GM18909 (cell line): Measurements from ENCODE around the gene RFX3.

Source experiments
- ATAC-seq: cut with Tn5 transposase; IDR thresholded peaks from one replicate; pipeline ENCODE4 v1.9.1; 2021; ENCODE audit warnings: mild to moderate bottlenecking; ENCODE audit not compliant: unreplicated experiment, poor library complexity

RFX3 gene

DNA sequence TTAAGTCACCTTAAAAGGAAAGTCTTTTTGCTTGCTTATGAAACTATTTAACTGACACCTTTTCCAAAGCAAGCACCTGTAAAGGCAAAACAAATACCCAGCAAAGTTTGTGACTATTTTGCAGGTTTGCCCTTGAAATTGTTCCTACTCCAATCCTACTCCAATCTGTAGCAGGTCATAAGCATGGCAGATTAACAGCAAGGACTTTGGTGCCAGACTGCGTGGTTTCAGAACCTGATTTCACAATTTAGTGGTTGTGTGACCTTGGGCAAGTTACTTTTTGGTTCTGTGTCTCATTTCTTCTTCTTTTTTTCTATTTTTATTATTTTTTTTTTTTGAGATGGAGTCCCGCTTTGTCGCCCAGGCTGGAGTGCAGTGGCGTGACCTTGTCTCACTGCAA lies 282.1 kb downstream of the RFX3 start:
- ATAC-seq, result no peak

DNA sequence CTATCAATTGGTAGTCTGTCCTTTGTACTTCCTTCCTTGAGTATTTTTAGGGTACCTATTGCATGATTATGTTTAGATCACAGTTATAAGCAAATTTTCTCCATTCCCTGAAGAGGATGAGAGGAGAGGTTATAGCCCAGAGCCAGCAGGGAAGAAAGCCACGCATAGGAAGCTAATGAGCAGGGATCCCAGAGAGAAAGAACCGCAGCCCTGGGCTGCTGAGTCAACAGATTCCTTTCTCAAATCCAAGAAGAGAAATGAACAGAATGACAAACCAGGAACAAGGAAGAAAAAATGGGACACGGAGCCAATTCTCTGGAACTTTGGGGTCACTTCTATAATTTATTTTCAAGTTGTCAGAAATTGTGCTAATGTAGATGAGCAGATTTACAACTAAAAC lies 284.5 kb downstream of the RFX3 start:
- ATAC-seq, result no peak

DNA sequence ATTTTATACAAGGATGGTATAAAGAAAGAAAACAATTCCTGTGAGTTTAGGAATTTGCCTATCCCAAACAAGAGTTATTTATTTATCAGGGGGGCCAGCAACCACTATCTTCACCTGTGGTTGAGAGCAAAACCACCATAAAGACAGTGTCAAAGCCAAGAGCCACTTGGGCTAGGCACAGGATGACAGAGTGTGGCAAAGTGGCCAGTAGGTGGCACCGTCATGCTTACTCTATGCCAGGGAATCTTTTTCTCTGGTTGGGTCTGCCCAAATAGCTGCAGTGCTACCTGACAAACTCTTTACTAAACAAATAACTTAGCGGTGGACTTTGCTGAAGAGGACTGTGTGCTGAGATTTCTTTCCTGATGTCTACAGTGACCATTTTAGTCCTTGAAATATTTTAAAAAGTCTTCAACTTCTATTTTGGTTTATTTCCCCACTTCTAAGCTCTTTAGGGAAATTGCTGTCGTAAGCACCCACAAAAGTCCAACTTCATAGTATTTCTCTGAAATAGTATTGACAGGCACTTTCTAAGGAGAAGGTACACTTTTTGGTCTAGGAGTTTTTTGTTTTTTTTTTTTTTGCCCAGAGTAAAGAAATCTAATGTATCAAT lies 285.0 kb downstream of the RFX3 start:
- peak; percentile 92 for ATAC-seq

DNA sequence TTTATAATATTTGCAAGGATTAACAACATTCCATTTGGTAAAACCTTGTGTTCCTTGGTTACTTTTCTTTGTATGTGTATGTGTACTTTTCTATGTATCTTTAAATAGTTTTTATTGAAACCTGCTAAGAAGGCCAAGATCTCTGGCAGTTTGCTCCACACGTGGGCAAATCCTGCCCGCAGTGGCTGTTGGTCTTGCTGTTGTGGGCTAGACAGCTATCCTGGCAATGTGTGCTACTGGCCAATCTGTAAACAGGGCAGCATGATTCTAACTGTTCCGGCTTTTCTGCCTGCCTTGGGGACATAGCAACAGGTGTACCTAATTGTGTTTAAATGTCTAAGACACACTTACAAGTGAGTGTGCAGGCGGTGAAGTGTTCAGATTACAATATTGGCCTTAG lies 286.6 kb downstream of the RFX3 start:
- ATAC-seq, result no peak

DNA sequence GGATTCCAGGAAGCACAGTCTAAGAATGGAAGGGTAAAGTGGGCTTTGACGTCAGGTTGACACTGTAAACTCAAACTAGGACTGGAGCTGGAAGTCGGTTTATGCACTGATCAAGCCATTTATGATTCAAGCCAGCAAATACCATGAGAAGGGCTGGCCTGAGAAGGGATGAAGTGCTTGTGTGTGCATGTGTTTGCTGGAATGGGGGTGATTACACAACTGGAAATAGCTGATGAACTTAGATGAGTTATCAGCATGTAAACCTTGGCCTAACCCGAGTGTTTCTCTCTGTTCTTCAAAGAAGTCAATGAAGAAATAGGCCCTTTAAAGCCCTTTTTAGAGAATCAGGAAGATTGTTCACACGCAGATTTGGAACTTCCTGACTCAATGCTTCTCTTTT lies 287.6 kb downstream of the RFX3 start:
- ATAC-seq, result no peak

DNA sequence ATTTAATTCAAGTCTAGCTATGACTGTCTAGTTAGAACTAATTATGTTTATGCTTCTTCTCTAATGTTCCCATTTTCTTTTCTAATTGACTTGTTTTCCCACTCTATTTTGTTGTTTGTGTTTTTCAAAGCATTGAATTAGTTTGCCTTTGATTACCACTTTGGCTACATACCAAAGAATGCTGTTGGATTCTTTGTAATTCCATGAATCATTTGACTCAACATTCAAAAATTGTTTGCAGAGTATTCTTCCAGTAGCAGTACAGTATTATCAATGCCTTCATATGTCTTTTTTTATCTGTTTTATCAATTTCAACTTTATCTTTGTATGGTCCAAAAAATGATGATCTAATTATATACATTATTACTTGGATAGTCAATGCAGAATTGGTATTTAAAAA lies 288.7 kb downstream of the RFX3 start:
- ATAC-seq, result no peak

DNA sequence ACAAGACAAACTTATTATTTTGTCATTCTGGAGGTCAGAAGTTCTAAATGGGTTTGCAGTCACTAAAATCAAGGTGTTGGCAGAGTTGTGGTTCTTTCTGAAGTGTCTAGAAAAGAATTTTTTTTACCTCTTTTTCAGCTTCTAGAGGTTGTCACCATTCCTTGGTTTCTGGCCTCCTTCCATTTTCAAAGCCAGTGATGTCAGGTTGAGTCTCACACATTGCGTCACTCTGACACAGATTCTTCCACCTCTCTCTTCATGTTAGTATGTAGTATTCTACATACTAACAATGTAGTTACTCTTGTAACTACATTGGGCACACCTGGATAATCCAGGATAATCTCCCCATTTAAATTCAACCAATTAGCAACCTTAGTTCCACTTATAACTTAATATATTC lies 290.3 kb downstream of the RFX3 start:
- no peak for ATAC-seq

- ATAC-seq, result no peak
Observed at GRCh38 chr9:3224931-3225330, 300.9 kb downstream of the RFX3 start.

GRCh38 chr9:3215658-3216057 lies 310.1 kb downstream of the RFX3 start:
- ATAC-seq, result no peak

DNA sequence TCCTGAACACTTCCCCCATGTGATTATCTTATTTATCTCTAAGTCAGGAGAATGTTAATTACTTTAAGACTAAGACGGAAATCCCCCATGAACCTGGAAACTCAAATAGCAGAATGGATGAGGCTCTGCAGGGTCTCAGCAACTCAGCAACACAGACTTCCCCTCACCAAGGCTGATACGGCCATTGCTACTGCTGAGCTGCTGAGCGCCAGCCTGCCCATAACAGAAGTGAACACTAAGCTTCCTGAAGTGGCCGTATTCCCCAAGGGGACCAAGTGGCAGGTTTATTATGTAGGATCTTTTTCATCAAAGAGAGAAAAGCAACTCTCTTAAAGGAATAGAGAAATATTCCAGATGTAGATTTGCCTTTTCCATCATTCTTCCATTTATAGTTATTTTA lies 311.1 kb downstream of the RFX3 start:
- ATAC-seq, result no peak

DNA sequence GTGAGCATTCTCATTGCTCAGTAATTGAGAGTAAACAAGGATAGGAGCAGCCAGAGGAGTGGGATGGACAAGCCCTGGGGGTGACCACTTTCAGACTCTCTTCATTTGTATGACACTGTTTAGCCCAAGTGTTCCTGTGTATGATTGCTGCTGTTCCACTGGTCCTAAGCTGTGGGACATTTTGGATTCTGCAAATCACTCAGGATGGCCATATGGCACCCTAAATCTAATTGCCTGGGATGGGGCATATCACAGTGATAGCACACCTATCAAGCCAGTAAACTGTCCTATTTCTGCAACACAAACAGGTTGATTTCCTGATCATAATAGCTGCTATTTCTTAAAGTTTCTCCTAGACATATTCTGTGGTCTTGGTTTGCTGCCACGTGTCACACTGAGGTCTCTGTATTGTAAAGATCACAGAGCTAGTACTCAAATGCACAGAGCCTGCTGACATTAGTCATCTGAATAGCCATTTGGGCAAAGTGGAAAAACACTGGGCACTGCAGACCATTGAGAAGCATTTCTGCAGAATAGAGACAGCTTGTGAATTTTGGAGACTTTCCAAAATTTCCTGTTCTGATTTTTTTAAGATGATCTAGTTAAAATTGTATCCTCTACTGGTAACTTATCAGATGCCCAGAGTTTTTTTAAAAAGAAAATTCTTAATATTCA lies 320.2 kb downstream of the RFX3 start:
- no peak for ATAC-seq

- no peak for ATAC-seq
Observed at GRCh38 chr9:3200331-3200774, 325.4 kb downstream of the RFX3 start.

GRCh38 chr9:3193791-3194190 lies 332.0 kb downstream of the RFX3 start:
- no peak for ATAC-seq

- no peak for ATAC-seq
Observed at GRCh38 chr9:3191715-3192114, 334.1 kb downstream of the RFX3 start.

GRCh38 chr9:3189113-3189861 lies 336.5 kb downstream of the RFX3 start:
- ATAC-seq, result no peak

GRCh38 chr9:3186751-3187150 lies 339.1 kb downstream of the RFX3 start:
- no peak for ATAC-seq

DNA sequence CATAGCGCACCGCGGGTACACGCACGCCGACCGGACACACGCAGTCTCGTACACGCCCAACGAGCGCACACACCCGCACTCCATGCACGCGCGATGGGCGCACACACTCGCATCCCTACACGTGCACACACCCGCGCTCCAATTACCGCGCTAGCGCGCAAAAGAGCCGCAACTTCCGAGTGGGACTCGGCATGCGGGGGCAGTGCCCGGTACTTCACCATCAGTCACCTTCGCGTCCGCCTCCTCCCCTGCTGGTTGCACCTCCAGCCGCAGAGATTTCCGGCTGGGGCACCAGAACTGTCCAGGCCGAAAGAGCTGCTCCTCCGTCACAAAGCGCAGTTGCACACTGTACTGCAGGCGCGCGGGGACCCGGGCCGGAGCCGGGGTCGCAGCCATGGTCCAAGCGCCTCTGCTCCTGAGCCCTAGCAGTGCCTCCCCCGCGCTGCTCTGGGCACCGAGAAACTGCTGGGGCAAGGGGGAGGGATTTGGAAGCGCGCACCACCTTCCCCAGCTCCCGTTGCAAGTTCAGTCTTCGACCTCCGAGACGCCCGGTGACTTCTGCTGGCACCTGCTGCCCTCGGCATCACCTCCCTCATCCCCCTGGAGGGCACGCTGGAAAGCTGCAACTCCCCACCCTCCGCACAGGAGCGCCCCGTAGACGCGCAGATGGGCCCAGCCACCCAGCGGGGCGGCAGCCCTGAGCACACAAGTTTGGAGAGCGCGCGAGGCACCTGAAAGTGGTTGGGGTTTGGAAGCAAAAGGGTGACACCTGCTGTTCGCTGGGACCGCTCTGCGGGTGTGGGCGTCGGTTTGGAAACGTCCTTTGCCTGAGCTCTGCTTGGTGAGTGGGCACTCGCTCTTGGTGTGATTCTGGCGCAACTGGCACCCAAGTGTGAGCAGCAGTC lies 344.5 kb downstream of the RFX3 start:
- ATAC-seq, result peak; percentile 88

- no peak for ATAC-seq
Observed at GRCh38 chr9:3180696-3181048, 345.1 kb downstream of the RFX3 start.

GRCh38 chr9:3179711-3180110 lies 346.1 kb downstream of the RFX3 start:
- no peak for ATAC-seq

- no peak for ATAC-seq
Observed at GRCh38 chr9:3177936-3178335, 347.9 kb downstream of the RFX3 start.
